ENCODE data around the gene ZNF576. TPM values are rescaled to one million over a fixed set of nuclear protein-coding genes. Genes with fewer than 3 reads are reported as not detected.

The ZNF576 gene
- total and polyA plus RNA-seq, 2 donors (not counting 3 experiments of a cell fraction or from before 2014, with no cell fraction given): 19.5 to 27.7 TPM

DNA sequence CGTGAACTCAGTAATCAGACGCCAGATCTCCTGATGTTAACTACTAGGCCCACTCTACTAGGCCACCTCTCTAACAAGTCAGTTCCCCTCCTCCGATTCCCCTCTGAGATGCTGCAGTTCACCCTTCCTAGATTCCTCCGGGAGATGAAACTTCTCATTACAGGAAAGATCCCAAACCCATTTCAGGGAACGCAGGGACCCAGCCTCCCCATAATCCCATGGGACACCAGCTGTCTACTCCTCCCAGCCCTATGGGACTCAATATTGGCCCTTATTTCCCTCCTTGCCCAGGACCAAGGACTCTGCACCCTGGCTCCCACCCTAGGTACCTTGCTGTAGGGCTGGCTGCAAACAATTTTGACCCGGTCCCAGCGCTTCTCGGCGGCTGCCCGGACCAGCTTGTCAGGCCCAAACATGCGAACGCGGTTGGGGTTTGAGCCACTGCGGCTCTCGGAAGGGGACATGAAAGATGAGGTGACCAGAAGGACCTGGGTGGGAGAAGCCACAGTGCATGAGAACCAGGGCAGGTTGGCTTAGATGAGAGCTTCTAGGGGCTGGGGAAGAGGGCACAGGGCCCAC is 42.0 kb upstream of the ZNF576 start:
- TF ChIP-seq, protein P1, sequence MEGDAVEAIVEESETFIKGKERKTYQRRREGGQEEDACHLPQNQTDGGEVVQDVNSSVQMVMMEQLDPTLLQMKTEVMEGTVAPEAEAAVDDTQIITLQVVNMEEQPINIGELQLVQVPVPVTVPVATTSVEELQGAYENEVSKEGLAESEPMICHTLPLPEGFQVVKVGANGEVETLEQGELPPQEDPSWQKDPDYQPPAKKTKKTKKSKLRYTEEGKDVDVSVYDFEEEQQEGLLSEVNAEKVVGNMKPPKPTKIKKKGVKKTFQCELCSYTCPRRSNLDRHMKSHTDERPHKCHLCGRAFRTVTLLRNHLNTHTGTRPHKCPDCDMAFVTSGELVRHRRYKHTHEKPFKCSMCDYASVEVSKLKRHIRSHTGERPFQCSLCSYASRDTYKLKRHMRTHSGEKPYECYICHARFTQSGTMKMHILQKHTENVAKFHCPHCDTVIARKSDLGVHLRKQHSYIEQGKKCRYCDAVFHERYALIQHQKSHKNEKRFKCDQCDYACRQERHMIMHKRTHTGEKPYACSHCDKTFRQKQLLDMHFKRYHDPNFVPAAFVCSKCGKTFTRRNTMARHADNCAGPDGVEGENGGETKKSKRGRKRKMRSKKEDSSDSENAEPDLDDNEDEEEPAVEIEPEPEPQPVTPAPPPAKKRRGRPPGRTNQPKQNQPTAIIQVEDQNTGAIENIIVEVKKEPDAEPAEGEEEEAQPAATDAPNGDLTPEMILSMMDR (IDR thresholded peaks at IDR 0.05; ENCODE audit: extremely low read depth in 1 of 2, insufficient read depth in 1 of 2, low read depth in 1 of 2, low read length in 2 of 2): no peak
- TF ChIP-seq FOS (IDR thresholded peaks at IDR 0.05; ENCODE audit: borderline replicate concordance, insufficient read depth, low read length): no peak
- TF ChIP-seq EZH2 (IDR thresholded peaks at IDR 0.05; ENCODE audit: borderline replicate concordance, low read depth, low read length, severe bottlenecking): no peak
- TF ChIP-seq GATA2 (IDR thresholded peaks at IDR 0.05; ENCODE audit: insufficient read depth, insufficient read length, low read depth, low read length): no peak
- no peak for TF ChIP-seq POLR2AphosphoS5 (IDR thresholded peaks at IDR 0.05; ENCODE audit: insufficient read depth, low read depth, low read length)
- TF ChIP-seq, protein P2, sequence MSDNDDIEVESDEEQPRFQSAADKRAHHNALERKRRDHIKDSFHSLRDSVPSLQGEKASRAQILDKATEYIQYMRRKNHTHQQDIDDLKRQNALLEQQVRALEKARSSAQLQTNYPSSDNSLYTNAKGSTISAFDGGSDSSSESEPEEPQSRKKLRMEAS (IDR thresholded peaks at IDR 0.05; ENCODE audit: insufficient read depth, insufficient read length): no peak
- TF ChIP-seq JUN (IDR thresholded peaks at IDR 0.05; ENCODE audit: borderline replicate concordance, insufficient read depth, insufficient read length, low read depth): no peak
- TF ChIP-seq MYC (IDR thresholded peaks at IDR 0.05; ENCODE audit: low read depth, low read length): no peak
- TF ChIP-seq POLR2A (IDR thresholded peaks at IDR 0.05; ENCODE audit: low read depth, low read length): no peak
- Histone ChIP-seq H3K9me3 (replicated peaks; ENCODE audit: control insufficient read depth, insufficient read depth, low read length) (no peaks in the 10 kb centered on the region), H3K4me3 (replicated peaks in 1 of 3; ENCODE audit: insufficient read depth in 1 of 3, low read depth in 1 of 3, low read length in 3 of 3) (no peak overlapping the region), H3K4me2 (ENCODE audit: insufficient read depth, low read length) (no peak overlapping the region), H3K27ac (ENCODE audit: insufficient read depth, low read depth, low read length) (no peak overlapping the region), H3K27me3 (ENCODE audit: control insufficient read depth in 2 of 2, insufficient read depth in 2 of 2, low read length in 2 of 2) (no peaks in the 10 kb centered on the region), H3K79me2 (ENCODE audit: control insufficient read depth, insufficient read depth, low read length) (no peaks in the 10 kb centered on the region), H3K9ac (replicated peaks; ENCODE audit: extremely low read depth, insufficient read depth, low read length) (no peak overlapping the region), H3K9me1 (replicated peaks; ENCODE audit: control insufficient read depth, extremely low read depth, insufficient read depth, low read length) (no peaks in the 10 kb centered on the region), H4K20me1 (replicated peaks; ENCODE audit: control insufficient read depth, extremely low read depth, insufficient read depth, low read length) (no peaks in the 10 kb centered on the region), H3K4me1 (ENCODE audit: control insufficient read depth, extremely low read depth, insufficient read depth, low read length) (no peaks in the 10 kb centered on the region), H3K36me3 (ENCODE audit: control insufficient read depth in 2 of 2, extremely low read depth in 1 of 2, insufficient read depth in 2 of 2, low read length in 2 of 2) (peaks cover 2 to 31% of the 10 kb centered on the region in 2 experiments), H2AFZ (ENCODE audit: low read depth, low read length) (no peak overlapping the region)
- no peak for FAIRE-seq
- POLR2A ChIA-PET: no interaction called here
- BruUV-seq (replicated peaks): no TSS peak
- dilution Hi-C loops (cut with MboI; ENCODE audit: extremely low pct_ligation_motif_present, low sequenced_read_pairs) (no loop called here), intact Hi-C loops (cut with micrococcal nuclease) (loop anchor here (2.0 kb wide), 1 partner anchor 20 kb away; no protein-coding TSS in a partner anchor)
- no peak for DNase-seq (ENCODE audit: low read depth, low spot score)
- CTCF ChIA-PET: interaction anchor here (0.6 to 6.6 kb wide), 26 partner anchors 8 to 255 kb away, joined by 3 to 158 read pairs (median 6); partner anchors contain the start of genes IRGQ, PINLYP, XRCC1 and ZNF575

All from endothelial cell of umbilical vein (primary cell).